Measurements from ENCODE around the gene CCR2. TPM values are rescaled to one million over a fixed set of nuclear protein-coding genes. Genes with fewer than 3 reads are reported as not detected.

CCR2 gene
- total and polyA plus RNA-seq, 4 donors = 1.7 to 21.2 (median 8.4) TPM

- no peak for TF ChIP-seq CTCF (IDR thresholded peaks at IDR 0.05; ENCODE audit: control extremely low read depth, extremely low read depth)
- H3K4me3 ChIP-seq = no peak within 1 kb of the TSS
- no peak within 1 kb of the TSS for H3K9ac ChIP-seq (ENCODE audit: insufficient read depth in 1 of 2, low read length in 2 of 2)
- H3K4me1 ChIP-seq (ENCODE audit: control insufficient read depth in 5 of 5, insufficient read depth in 5 of 5, low read length in 5 of 5) = peaks cover 0 to 28% (median 3%) of the 10 kb centered on the region in 5 donors
- ATAC-seq (ENCODE audit: insufficient read depth, low FRiP score) = no peak
- H3K36me3 ChIP-seq (ENCODE audit: control insufficient read depth in 4 of 4, insufficient read depth in 4 of 4, low read length in 4 of 4) = no peaks in the 10 kb centered on the region
- DNase-seq = peak in 2 of 3 donors; percentile 31 to 64
- WGBS, 2 donors = 19 to 25% methylated on average over 5 of the region's 5 CpGs
- H3K27me3 ChIP-seq (ENCODE audit: control insufficient read depth in 3 of 3, insufficient read depth in 3 of 3, low read length in 2 of 3) = no peaks in the 10 kb centered on the region
- H3K27ac ChIP-seq (ENCODE audit: low read depth in 1 of 2, low read length in 1 of 2) = peak within 1 kb of the TSS in 1 of 2 donors; percentile 26
- no peaks in the 10 kb centered on the region for H3K9me3 ChIP-seq (ENCODE audit: control insufficient read depth in 4 of 4, insufficient read depth in 3 of 4, low read length in 3 of 4)
Observed at GRCh38 chr3:46370839-46371518, 17.1 kb downstream of the CCR2 start, which contains the start of gene CCR5. CCR5 (plus strand) TSS chr3:46370946; CDS start chr3:46372903, 1,957 bp downstream.

GRCh38 chr3:46371519-46372340 is 17.8 kb downstream of the CCR2 start:
- Histone ChIP-seq H3K4me3 (no peak overlapping the region), H3K27ac (ENCODE audit: low read depth in 1 of 2, low read length in 1 of 2) (no peak overlapping the region)
- WGBS, 2 donors = 71 to 92% methylated on average over 10 of the region's 10 CpGs

GRCh38 chr3:46372492-46373359 is 18.8 kb downstream of the CCR2 start:
- WGBS, 2 donors = 84 to 89% methylated on average over 9 of the region's 9 CpGs
- DNase-seq (peak; percentile 28 to 70 (median 62)), ATAC-seq (ENCODE audit: insufficient read depth, low FRiP score) (peak; percentile 67)
- Histone ChIP-seq H3K9me3 (ENCODE audit: control insufficient read depth in 4 of 4, insufficient read depth in 3 of 4, low read length in 3 of 4) (no peaks in the 10 kb centered on the region), H3K27me3 (ENCODE audit: control insufficient read depth in 3 of 3, insufficient read depth in 3 of 3, low read length in 2 of 3) (no peaks in the 10 kb centered on the region), H3K9ac (ENCODE audit: insufficient read depth in 1 of 2, low read length in 2 of 2) (no peak overlapping the region), H3K4me3 (no peak overlapping the region), H3K27ac (ENCODE audit: low read depth in 1 of 2, low read length in 1 of 2) (no peak overlapping the region), H3K36me3 (ENCODE audit: control insufficient read depth in 4 of 4, insufficient read depth in 4 of 4, low read length in 4 of 4) (no peaks in the 10 kb centered on the region), H3K4me1 (ENCODE audit: control insufficient read depth in 5 of 5, insufficient read depth in 5 of 5, low read length in 5 of 5) (peaks cover 0 to 28% (median 3%) of the 10 kb centered on the region in 5 donors)
- TF ChIP-seq CTCF (IDR thresholded peaks at IDR 0.05; ENCODE audit: control extremely low read depth, extremely low read depth) = peak; percentile 55

More at GRCh38 chr3:46371519-46372340, 17.8 kb downstream of the CCR2 start:
- ATAC-seq (ENCODE audit: insufficient read depth, low FRiP score) (no peak), DNase-seq (no peak)
- H3K9me3 ChIP-seq (ENCODE audit: control insufficient read depth in 4 of 4, insufficient read depth in 3 of 4, low read length in 3 of 4) = no peaks in the 10 kb centered on the region
- no peak overlapping the region for H3K9ac ChIP-seq (ENCODE audit: insufficient read depth in 1 of 2, low read length in 2 of 2)
- TF ChIP-seq CTCF (IDR thresholded peaks at IDR 0.05; ENCODE audit: control extremely low read depth, extremely low read depth) = no peak
- H3K4me1 ChIP-seq (ENCODE audit: control insufficient read depth in 5 of 5, insufficient read depth in 5 of 5, low read length in 5 of 5) = peaks cover 0 to 28% (median 3%) of the 10 kb centered on the region in 5 donors
- no peaks in the 10 kb centered on the region for H3K27me3 ChIP-seq (ENCODE audit: control insufficient read depth in 3 of 3, insufficient read depth in 3 of 3, low read length in 2 of 3)
- no peaks in the 10 kb centered on the region for H3K36me3 ChIP-seq (ENCODE audit: control insufficient read depth in 4 of 4, insufficient read depth in 4 of 4, low read length in 4 of 4)

Data from lung (tissue), 12 donors.